ENCODE data around the gene SDR42E1.

Gene SDR42E1

DNA sequence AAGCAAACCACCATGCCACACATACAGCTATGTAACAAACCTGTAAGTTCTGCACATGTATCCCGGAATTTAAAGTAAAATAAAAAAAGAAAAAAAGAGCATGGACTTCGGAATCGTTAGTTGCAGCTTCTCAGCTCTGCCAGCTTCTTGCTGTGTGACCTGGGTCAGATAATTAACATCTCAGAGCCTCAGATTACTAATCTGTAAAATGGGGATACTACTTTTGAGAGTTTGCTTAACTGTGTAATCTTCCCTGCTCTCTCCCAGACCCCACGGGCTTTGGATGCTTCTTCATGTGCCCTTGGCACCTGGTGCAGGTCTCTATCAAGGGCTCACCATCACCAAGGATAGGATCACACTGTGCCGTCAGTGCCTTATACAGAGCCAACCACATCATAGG, 40.4 kb upstream of the SDR42E1 start:
- DNase-seq (ENCODE audit: low read depth) = no peak
- H3K4me3 ChIP-seq (replicated peaks; ENCODE audit: low read depth, low read length) = no peak overlapping the region
- TF ChIP-seq, protein P1, sequence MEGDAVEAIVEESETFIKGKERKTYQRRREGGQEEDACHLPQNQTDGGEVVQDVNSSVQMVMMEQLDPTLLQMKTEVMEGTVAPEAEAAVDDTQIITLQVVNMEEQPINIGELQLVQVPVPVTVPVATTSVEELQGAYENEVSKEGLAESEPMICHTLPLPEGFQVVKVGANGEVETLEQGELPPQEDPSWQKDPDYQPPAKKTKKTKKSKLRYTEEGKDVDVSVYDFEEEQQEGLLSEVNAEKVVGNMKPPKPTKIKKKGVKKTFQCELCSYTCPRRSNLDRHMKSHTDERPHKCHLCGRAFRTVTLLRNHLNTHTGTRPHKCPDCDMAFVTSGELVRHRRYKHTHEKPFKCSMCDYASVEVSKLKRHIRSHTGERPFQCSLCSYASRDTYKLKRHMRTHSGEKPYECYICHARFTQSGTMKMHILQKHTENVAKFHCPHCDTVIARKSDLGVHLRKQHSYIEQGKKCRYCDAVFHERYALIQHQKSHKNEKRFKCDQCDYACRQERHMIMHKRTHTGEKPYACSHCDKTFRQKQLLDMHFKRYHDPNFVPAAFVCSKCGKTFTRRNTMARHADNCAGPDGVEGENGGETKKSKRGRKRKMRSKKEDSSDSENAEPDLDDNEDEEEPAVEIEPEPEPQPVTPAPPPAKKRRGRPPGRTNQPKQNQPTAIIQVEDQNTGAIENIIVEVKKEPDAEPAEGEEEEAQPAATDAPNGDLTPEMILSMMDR (IDR thresholded peaks at IDR 0.05; ENCODE audit: low read length, missing control alignments) = no peak

DNA sequence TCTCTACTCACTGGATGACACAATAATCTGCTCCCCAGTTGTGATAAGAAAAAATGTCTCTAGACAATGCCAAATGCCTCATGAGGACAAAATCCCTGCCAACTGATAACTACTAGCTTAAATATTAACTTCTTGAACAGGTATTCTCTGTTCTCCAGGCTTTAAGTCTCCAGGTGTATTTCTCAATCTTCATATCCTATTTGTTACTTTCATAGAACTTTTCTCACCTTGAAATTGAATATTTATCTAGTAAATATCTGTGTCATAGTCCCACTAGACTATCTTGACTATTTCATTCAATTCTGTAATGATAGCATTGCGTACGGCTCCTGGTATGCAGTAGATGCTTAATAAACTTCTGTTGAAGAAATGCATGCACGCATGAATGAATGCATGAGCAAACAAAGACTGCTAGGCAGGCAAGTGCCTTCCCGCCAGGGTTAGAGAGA, 39.7 kb upstream of the SDR42E1 start:
- DNase-seq (ENCODE audit: low read depth) = no peak
- TF ChIP-seq, protein P1 (IDR thresholded peaks at IDR 0.05; ENCODE audit: low read length, missing control alignments) = no peak

DNA sequence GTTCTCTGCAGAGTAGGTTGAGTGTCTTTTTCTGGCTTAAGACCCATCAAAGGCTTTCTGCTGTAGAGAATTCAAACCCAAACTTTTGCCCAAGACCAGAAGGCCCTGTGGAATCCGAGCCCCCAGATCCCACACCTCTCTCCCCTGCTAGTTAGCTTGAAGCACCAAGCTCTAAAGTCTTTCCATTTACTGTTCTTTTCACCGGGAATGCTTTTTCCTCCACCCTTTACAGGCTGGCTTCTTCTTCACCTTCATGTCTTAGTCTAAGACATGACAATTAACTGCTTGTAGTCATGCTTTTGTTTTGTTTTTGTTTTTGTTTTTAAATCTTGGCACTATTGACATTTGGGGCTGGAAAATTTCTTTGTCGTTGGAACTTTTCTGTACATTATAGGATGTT, 39.2 kb upstream of the SDR42E1 start:
- no peak for DNase-seq (ENCODE audit: low read depth)
- H3K4me3 ChIP-seq (replicated peaks; ENCODE audit: low read depth, low read length) = no peak overlapping the region
- TF ChIP-seq, protein P1 (IDR thresholded peaks at IDR 0.05; ENCODE audit: low read length, missing control alignments) = no peak

More for the DNA sequence above, 39.7 kb upstream of the SDR42E1 start:
- H3K4me3 ChIP-seq (replicated peaks; ENCODE audit: low read depth, low read length) = no peak overlapping the region

DNA sequence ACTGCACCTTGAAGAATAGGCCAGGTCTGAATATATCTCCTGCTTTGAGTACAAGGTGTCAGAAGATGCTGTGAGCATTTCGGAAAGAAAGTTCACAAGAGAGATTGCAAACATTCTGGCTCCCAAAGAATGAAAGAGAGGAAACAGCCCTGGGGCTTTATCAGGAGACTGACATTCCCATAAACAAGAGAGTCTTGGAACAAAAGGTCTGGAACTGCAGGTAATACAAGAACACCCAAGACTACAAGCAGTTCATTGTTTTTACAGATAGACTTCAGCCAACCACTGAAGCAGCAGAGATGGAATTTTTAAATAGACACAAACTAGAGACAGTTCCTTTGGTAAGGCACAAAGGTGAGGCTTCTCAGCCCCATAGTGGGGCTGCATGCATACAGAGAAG, 38.2 kb upstream of the SDR42E1 start:
- no peak for DNase-seq (ENCODE audit: low read depth)
- no peak overlapping the region for H3K4me3 ChIP-seq (replicated peaks; ENCODE audit: low read depth, low read length)
- TF ChIP-seq, protein P1 (IDR thresholded peaks at IDR 0.05; ENCODE audit: low read length, missing control alignments) = no peak

DNA sequence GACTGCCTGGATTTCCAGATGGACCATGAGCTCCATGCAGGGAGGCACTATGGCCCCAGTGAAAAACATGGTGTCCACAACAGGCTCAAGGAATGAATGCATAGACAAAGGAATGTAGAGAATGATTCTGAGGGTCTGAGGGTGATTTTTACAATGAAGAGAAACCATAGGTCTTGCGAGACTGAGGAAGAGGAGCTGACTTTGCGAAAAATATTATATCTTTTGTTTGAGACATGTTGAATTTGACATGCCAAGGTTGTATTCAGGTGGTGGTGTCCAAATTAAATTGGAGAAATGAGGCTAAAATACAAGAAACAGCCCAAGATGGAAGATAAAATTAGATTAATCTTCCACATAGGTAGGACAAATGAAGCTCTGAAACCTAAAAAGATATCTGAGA, 36.5 kb upstream of the SDR42E1 start:
- DNase-seq (ENCODE audit: low read depth) = no peak
- TF ChIP-seq, protein P1 (IDR thresholded peaks at IDR 0.05; ENCODE audit: low read length, missing control alignments) = no peak
- H3K4me3 ChIP-seq (replicated peaks; ENCODE audit: low read depth, low read length) = no peak overlapping the region

DNA sequence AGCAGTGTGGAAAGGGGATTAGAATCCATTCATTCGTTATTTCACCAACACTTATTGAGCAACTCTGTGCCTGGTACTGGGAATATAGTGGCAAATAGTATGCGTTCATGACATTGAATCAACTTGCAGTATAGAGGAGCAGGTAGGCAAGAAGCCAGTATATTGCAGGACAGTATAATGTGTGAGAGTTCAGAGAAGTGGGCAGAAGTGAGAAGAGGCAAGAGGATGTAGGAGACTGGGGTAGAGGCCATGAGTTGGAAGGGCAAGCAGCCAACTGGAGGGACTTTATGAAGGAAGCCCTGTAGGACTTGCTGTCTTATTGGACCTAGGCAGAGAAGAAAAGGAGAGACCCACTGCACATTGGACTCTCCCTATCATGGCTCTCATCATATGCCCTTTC, 36.1 kb upstream of the SDR42E1 start:
- TF ChIP-seq, protein P1 (IDR thresholded peaks at IDR 0.05; ENCODE audit: low read length, missing control alignments) = no peak
- no peak overlapping the region for H3K4me3 ChIP-seq (replicated peaks; ENCODE audit: low read depth, low read length)
- DNase-seq (ENCODE audit: low read depth) = no peak

DNA sequence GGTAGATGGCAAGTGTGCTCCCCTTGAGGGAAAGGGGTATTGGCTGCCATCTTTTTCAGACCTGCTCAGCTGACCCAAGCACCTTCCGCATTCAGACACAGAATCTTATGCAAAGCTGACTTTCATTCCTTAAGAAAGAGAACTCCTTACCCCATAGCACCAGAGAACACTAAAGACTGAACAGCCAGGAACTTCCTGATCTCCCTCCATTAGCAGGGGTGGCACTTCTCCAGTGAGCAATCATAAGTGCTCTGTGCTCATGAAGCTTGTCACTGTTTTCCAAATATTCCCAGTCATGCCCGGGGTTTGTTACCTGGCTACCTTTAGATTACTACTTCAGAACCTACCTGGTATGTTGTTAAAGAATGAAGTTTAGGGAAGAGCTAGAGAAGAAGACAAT, 35.7 kb upstream of the SDR42E1 start:
- H3K4me3 ChIP-seq (replicated peaks; ENCODE audit: low read depth, low read length) = no peak overlapping the region
- TF ChIP-seq, protein P1 (IDR thresholded peaks at IDR 0.05; ENCODE audit: low read length, missing control alignments) = no peak
- no peak for DNase-seq (ENCODE audit: low read depth)

Measured in fibroblast of pulmonary artery (primary cell).